Daoy (cell line): ENCODE data around the gene USP32. TPM values are rescaled to one million over a fixed set of nuclear protein-coding genes. Genes with fewer than 3 reads are reported as not detected.

Source experiments
- DNase-seq: peaks from one replicate; pipeline ENCODE4 v3.0.0-alpha.2; 2015; ENCODE audit warnings: low read depth
- total RNA-seq: library from RNA; depleted of rRNA; stranded (reverse); fragments of >200 nt; shearing (Covaris generic); gene quantifications from 2 replicates; pipeline ENCODE4 v1.2.3, GENCODE V29; 2014; rRNA removed

Gene USP32
- total RNA-seq, 1 experiment from 2014 or later: 18.4 TPM

GRCh38 chr17:60134396-60135150, 257.4 kb downstream of the USP32 start:
- no peak for DNase-seq

GRCh38 chr17:60130466-60130865, 261.5 kb downstream of the USP32 start:
- no peak for DNase-seq

- DNase-seq: no peak
Measured at GRCh38 chr17:60129164-60129563, 262.8 kb downstream of the USP32 start.

Other genes starting within 250 kb of the USP32 start
- not detected in 2 replicates for gene CA4, start 242.2 kb downstream of the USP32 start, total RNA-seq
- gene CHCT1, start 30.4 kb upstream of the USP32 start, total RNA-seq: not detected in 2 replicates
- 15.1 and 15.2 TPM in 2 replicates for gene APPBP2, start 134.1 kb upstream of the USP32 start, total RNA-seq
- gene PPM1D, start 208.1 kb upstream of the USP32 start, total RNA-seq: 6.5 and 12.2 TPM in 2 replicates